Common myeloid progenitor, CD34-positive (primary cell): ENCODE results near the gene PNKD.

ENCODE experiments used
- CTCF ChIA-PET: fragments of 350-600 bp; sonication (Branson Sonifier 250); formaldehyde crosslinking; loops from one replicate; lab custom pipeline; 2021; ENCODE audit warnings: antibody characterized with exemption; lab: Charles Lee
- POLR2A ChIA-PET: fragments of 350-600 bp; sonication (Branson Sonifier 250); formaldehyde crosslinking; loops from one replicate; lab custom pipeline; 2021; ENCODE audit warnings: antibody characterized with exemption; lab: Charles Lee
- DNase-seq, 3 donors: peaks; one replicate each; pipeline versions ENCODE4 v3.0.0 to v3.0.0-alpha.2; 2013
- H3K27ac ChIP-seq, 2 experiments: 1 replicate in 1 of 2; 2 replicates in 1 of 2; pipeline ENCODE4 v1.7.0; 2013; ENCODE audit warnings: inconsistent platforms in 2 of 2, low read length in 2 of 2, mild to moderate bottlenecking in 2 of 2, low read depth in 1 of 2, moderate library complexity in 1 of 2; ENCODE audit not compliant: severe bottlenecking in 2 of 2, insufficient read depth in 1 of 2, poor library complexity in 1 of 2
- H3K27me3 ChIP-seq, 5 experiments: replicated peaks in 2 of 5; 1 replicate in 3 of 5; 2 replicates in 2 of 5; pipeline versions ENCODE4 v1.6.1 to v1.7.0; 2013; ENCODE audit warnings: low read length in 4 of 5, mild to moderate bottlenecking in 2 of 5, moderate library complexity in 2 of 5, inconsistent platforms in 1 of 5; ENCODE audit not compliant: insufficient read depth in 5 of 5, control insufficient read depth in 4 of 5
- H3K36me3 ChIP-seq, 4 experiments: 1 replicate in 2 of 4; 2 replicates in 2 of 4; pipeline versions ENCODE4 v1.6.1 to v1.7.0; 2013; ENCODE audit warnings: low read length in 3 of 4, control low read depth in 1 of 4, mild to moderate bottlenecking in 1 of 4; ENCODE audit not compliant: control insufficient read depth in 4 of 4, insufficient read depth in 4 of 4
- H3K4me1 ChIP-seq, 4 experiments: 1 replicate in 3 of 4; 2 replicates in 1 of 4; pipeline versions ENCODE4 v1.6.1 to v1.7.1; 2013; ENCODE audit warnings: low read length in 3 of 4, mild to moderate bottlenecking in 3 of 4, control low read depth in 1 of 4, inconsistent platforms in 1 of 4, moderate library complexity in 1 of 4; ENCODE audit not compliant: control insufficient read depth in 4 of 4, insufficient read depth in 4 of 4; ENCODE audit errors: control extremely low read depth in 1 of 4
- H3K4me3 ChIP-seq, 7 experiments: 1 replicate in 4 of 7; 2 replicates in 3 of 7; pipeline versions ENCODE4 v1.5.1 to v1.7.0; 2013; ENCODE audit warnings: mild to moderate bottlenecking in 7 of 7, low read length in 6 of 7, moderate library complexity in 6 of 7, inconsistent platforms in 2 of 7, low read depth in 2 of 7, control low read depth in 1 of 7; ENCODE audit not compliant: insufficient read depth in 4 of 7, control insufficient read depth in 1 of 7; ENCODE audit errors: extremely low read depth in 1 of 7
- H3K9me3 ChIP-seq, 5 experiments: 1 replicate in 4 of 5; 2 replicates in 1 of 5; pipeline versions ENCODE4 v1.6.1 to v1.7.1; 2013; ENCODE audit warnings: low read length in 4 of 5, mild to moderate bottlenecking in 2 of 5, inconsistent platforms in 1 of 5, low read depth in 1 of 5, moderate library complexity in 1 of 5; ENCODE audit not compliant: control insufficient read depth in 4 of 5, insufficient read depth in 2 of 5; ENCODE audit errors: control extremely low read depth in 1 of 5
- WGBS: methylation state at CpG from one replicate; pipeline ENCODE4 v1.1.5; 2013; ENCODE audit not compliant: insufficient coverage; 5-methylcytosine and 5-hydroxymethylcytosine counted together

The PNKD gene

GRCh38 chr2:218252509-218253231 lies 17.6 kb upstream of the PNKD start:
- Histone ChIP-seq H3K27ac (peak overlapping the region in 1 of 2 experiments; percentile 27), H3K36me3 (peaks cover 44 to 86% (median 61%) of the 10 kb centered on the region in 4 experiments), H3K27me3 (no peaks in the 10 kb centered on the region), H3K4me1 (peaks cover 0 to 18% (median 15%) of the 10 kb centered on the region in 4 experiments), H3K4me3 (no peak overlapping the region), H3K9me3 (no peaks in the 10 kb centered on the region)
- ChIA-PET CTCF (interaction anchor here (0.7 to 3.1 kb wide), 12 partner anchors 9 to 973 kb away, joined by 3 to 17 read pairs (median 5); partner anchors contain the start of gene CTDSP1), POLR2A (interaction anchor here (1.0 kb wide), 1 partner anchor 13 kb away, joined by 5 read pairs; no protein-coding TSS in a partner anchor)
- 71% methylated on average over 7 of the region's 7 CpGs for WGBS
- DNase-seq = peak; percentile 41 to 89 (median 85)

GRCh38 chr2:218253232-218253625 lies 17.1 kb upstream of the PNKD start:
- peaks cover 0 to 20% (median 17%) of the 10 kb centered on the region in 4 experiments for H3K4me1 ChIP-seq
- WGBS = 87% methylated on average over 5 of the region's 5 CpGs
- H3K27me3 ChIP-seq = no peaks in the 10 kb centered on the region
- ChIA-PET POLR2A (interaction anchor here (1.0 kb wide), 1 partner anchor 14 kb away, joined by 5 read pairs; no protein-coding TSS in a partner anchor), CTCF (interaction anchor here (0.7 to 3.1 kb wide), 9 partner anchors 9 to 146 kb away, joined by 3 to 17 read pairs (median 5); partner anchors contain the start of gene CTDSP1)
- no peak overlapping the region for H3K4me3 ChIP-seq
- peak overlapping the region in 1 of 2 experiments; percentile 27 for H3K27ac ChIP-seq
- no peaks in the 10 kb centered on the region for H3K9me3 ChIP-seq
- DNase-seq = no peak
- peaks cover 39 to 81% (median 58%) of the 10 kb centered on the region in 4 experiments for H3K36me3 ChIP-seq

GRCh38 chr2:218255446-218255845 lies 14.9 kb upstream of the PNKD start:
- no peaks in the 10 kb centered on the region for H3K27me3 ChIP-seq
- H3K4me1 ChIP-seq = peaks cover 0 to 26% (median 19%) of the 10 kb centered on the region in 4 experiments
- ChIA-PET POLR2A (interaction anchor here (1.0 kb wide), 1 partner anchor 10 kb away, joined by 3 read pairs; no protein-coding TSS in a partner anchor), CTCF (interaction anchor here (0.9 to 3.7 kb wide), 6 partner anchors 8 to 71 kb away, joined by 3 to 23 read pairs (median 6); no protein-coding TSS in a partner anchor)
- peaks cover 25 to 59% (median 43%) of the 10 kb centered on the region in 4 experiments for H3K36me3 ChIP-seq
- WGBS = 97% methylated on average over 6 of the region's 6 CpGs
- no peaks in the 10 kb centered on the region for H3K9me3 ChIP-seq
- H3K4me3 ChIP-seq = no peak overlapping the region
- DNase-seq = no peak
- H3K27ac ChIP-seq = no peak overlapping the region

- H3K4me1 ChIP-seq = peaks cover 0 to 26% (median 22%) of the 10 kb centered on the region in 4 experiments
Measured at GRCh38 chr2:218256612-218257350, 13.5 kb upstream of the PNKD start.

GRCh38 chr2:218257390-218257981 lies 12.8 kb upstream of the PNKD start:
- peak; percentile 77 to 89 (median 87) for DNase-seq
- H3K27me3 ChIP-seq = no peaks in the 10 kb centered on the region
- H3K27ac ChIP-seq = peak overlapping the region in 1 of 2 experiments; percentile 38
- no peaks in the 10 kb centered on the region for H3K9me3 ChIP-seq
- peak overlapping the region in 4 of 7 experiments; percentile 27 to 64 (median 49) for H3K4me3 ChIP-seq
- H3K36me3 ChIP-seq = peaks cover 21 to 42% (median 29%) of the 10 kb centered on the region in 4 experiments
- ChIA-PET POLR2A (interaction anchor here (0.7 to 1.2 kb wide), 2 partner anchors 13 to 16 kb away, joined by 3 read pairs; no protein-coding TSS in a partner anchor), CTCF (interaction anchor here (0.7 to 4.5 kb wide), 17 partner anchors 10 to 90 kb away, joined by 3 to 38 read pairs (median 4); partner anchors contain the start of genes AAMP and PNKD)
- 3% methylated on average over 6 of the region's 8 CpGs for WGBS
- H3K4me1 ChIP-seq = peaks cover 0 to 21% (median 18%) of the 10 kb centered on the region in 4 experiments

More at GRCh38 chr2:218256612-218257350, 13.5 kb upstream of the PNKD start:
- Histone ChIP-seq H3K4me3 (peak overlapping the region in 1 of 7 experiments; percentile 55), H3K27me3 (no peaks in the 10 kb centered on the region), H3K27ac (peak overlapping the region in 1 of 2 experiments; percentile 38), H3K9me3 (no peaks in the 10 kb centered on the region), H3K36me3 (peaks cover 25 to 47% (median 34%) of the 10 kb centered on the region in 4 experiments)
- ChIA-PET POLR2A (interaction anchor here (1.2 kb wide), 1 partner anchor 12 kb away, joined by 3 read pairs; no protein-coding TSS in a partner anchor), CTCF (interaction anchor here (0.7 to 4.5 kb wide), 17 partner anchors 9 to 89 kb away, joined by 3 to 38 read pairs (median 4); partner anchors contain the start of genes AAMP and PNKD)
- 96% methylated on average over 12 of the region's 13 CpGs for WGBS
- DNase-seq = no peak
